Peyer's patch (tissue), 4 donors: Measurements from ENCODE around the gene SLC25A13.

Source experiments
- POLR2A ChIP-seq, 2 donors: fragments of 450-650 bp; IDR thresholded peaks; one replicate each; pipeline ENCODE4 v1.5.1; 2017; ENCODE audit warnings: antibody characterized with exemption in 2 of 2, mild to moderate bottlenecking in 2 of 2, moderate library complexity in 2 of 2
- TF ChIP-seq, protein P1 (sequence below), 6 experiments: fragments of 450-650 bp in 4 of 6; fragments of 200-600 bp in 2 of 6; sonication (generic) in 1 of 6; IDR thresholded peaks; one replicate each; pipeline ENCODE4 v1.5.1; 2017 to 2019; ENCODE audit warnings: antibody characterized with exemption in 6 of 6, mild to moderate bottlenecking in 3 of 6, moderate library complexity in 1 of 6

GRCh38 chr7:96127746-96128145 lies 194.2 kb downstream of the SLC25A13 start:
- TF ChIP-seq, protein P1, sequence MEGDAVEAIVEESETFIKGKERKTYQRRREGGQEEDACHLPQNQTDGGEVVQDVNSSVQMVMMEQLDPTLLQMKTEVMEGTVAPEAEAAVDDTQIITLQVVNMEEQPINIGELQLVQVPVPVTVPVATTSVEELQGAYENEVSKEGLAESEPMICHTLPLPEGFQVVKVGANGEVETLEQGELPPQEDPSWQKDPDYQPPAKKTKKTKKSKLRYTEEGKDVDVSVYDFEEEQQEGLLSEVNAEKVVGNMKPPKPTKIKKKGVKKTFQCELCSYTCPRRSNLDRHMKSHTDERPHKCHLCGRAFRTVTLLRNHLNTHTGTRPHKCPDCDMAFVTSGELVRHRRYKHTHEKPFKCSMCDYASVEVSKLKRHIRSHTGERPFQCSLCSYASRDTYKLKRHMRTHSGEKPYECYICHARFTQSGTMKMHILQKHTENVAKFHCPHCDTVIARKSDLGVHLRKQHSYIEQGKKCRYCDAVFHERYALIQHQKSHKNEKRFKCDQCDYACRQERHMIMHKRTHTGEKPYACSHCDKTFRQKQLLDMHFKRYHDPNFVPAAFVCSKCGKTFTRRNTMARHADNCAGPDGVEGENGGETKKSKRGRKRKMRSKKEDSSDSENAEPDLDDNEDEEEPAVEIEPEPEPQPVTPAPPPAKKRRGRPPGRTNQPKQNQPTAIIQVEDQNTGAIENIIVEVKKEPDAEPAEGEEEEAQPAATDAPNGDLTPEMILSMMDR (IDR thresholded peaks at IDR 0.05), result no peak
- no peak for TF ChIP-seq POLR2A (IDR thresholded peaks at IDR 0.05)
